ENCODE results near the gene LMO1.

LMO1 gene

GRCh38 chr11:8229299-8230177 is 34.1 kb downstream of the LMO1 start:
- TF ChIP-seq, protein P1, sequence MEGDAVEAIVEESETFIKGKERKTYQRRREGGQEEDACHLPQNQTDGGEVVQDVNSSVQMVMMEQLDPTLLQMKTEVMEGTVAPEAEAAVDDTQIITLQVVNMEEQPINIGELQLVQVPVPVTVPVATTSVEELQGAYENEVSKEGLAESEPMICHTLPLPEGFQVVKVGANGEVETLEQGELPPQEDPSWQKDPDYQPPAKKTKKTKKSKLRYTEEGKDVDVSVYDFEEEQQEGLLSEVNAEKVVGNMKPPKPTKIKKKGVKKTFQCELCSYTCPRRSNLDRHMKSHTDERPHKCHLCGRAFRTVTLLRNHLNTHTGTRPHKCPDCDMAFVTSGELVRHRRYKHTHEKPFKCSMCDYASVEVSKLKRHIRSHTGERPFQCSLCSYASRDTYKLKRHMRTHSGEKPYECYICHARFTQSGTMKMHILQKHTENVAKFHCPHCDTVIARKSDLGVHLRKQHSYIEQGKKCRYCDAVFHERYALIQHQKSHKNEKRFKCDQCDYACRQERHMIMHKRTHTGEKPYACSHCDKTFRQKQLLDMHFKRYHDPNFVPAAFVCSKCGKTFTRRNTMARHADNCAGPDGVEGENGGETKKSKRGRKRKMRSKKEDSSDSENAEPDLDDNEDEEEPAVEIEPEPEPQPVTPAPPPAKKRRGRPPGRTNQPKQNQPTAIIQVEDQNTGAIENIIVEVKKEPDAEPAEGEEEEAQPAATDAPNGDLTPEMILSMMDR (IDR thresholded peaks at IDR 0.05; ENCODE audit: low read length, missing control alignments) = no peak
- peak; percentile 21 for DNase-seq (ENCODE audit: low read depth)
- H3K4me3 ChIP-seq (replicated peaks; ENCODE audit: low read depth, low read length) = no peak overlapping the region

DNA sequence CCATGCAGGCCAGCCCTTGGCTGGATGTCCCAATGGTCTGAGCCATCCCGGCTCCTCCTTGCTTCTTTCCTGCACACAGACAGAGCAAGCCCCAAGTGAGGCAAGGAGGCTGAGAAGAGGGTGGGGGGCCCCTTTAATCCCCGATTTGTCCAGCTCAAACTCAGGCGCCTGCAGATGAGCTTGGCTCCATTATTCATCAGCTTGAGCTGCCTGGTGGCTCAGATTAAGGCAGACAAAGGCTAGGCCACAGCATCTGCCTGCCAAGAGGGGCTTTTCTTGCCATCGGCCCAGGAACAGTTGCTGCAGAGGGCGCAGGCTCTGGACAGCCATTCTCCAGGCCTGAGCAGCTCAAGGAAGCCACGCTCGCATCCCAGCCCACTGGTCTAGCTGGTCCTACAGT is 35.4 kb downstream of the LMO1 start:
- TF ChIP-seq, protein P1 (IDR thresholded peaks at IDR 0.05; ENCODE audit: low read length, missing control alignments) = no peak
- no peak for DNase-seq (ENCODE audit: low read depth)
- H3K4me3 ChIP-seq (replicated peaks; ENCODE audit: low read depth, low read length) = no peak overlapping the region

DNA sequence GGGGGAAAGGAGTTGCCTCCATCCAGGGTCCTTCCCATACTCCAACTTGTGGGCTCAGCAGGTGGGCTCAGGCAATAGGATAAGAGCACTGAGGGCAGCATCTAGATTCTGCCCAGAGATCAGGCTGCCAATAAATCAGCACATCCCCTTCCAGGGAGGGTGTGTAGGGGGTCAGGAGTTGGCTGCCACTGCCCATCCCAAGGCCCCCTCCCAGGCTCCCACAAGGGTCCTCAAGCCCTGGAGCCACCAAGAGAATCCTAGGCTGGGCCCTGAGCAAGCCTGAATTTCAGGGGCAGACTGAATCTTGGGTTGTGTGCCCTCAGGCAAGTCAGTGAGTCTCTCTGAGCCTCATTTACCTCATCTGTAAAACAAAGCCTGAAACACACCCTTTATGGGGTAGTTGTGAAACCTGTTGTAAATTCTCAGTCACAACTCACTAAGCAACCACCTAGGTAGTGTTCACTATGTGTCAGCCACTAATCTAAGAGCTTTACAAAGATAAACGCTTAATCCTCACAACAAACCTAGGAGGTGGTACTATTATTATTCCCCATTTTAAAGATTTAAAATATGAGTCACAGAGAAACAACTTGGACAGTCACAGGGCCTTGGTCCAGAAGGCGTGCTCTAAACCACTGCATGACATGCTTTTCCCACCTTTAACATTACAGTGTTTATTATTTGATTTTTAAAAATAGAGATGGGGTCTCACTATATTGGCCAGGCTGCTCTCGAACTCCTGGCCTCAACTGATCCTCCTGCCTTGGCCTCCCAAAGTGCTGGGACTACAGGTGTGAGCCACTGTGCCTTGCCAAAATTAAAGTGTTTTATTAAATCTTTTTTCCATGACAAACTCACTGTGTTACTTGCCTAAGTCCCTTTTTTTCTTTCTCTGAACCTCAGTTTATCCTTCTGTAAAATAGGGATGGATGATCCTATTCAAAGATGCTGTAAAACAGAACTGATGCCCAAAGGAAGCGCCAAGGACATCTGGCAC is 36.2 kb downstream of the LMO1 start:
- TF ChIP-seq, protein P1 (IDR thresholded peaks at IDR 0.05; ENCODE audit: low read length, missing control alignments) = no peak
- no peak for DNase-seq (ENCODE audit: low read depth)
- no peak overlapping the region for H3K4me3 ChIP-seq (replicated peaks; ENCODE audit: low read depth, low read length)

GRCh38 chr11:8225589-8226036 is 38.1 kb downstream of the LMO1 start:
- H3K4me3 ChIP-seq (replicated peaks; ENCODE audit: low read depth, low read length) = no peak overlapping the region
- TF ChIP-seq, protein P1 (IDR thresholded peaks at IDR 0.05; ENCODE audit: low read length, missing control alignments) = peak; percentile 83
- DNase-seq (ENCODE audit: low read depth) = peak; percentile 71

- DNase-seq (ENCODE audit: low read depth) = no peak
- TF ChIP-seq, protein P1 (IDR thresholded peaks at IDR 0.05; ENCODE audit: low read length, missing control alignments) = no peak
- no peak overlapping the region for H3K4me3 ChIP-seq (replicated peaks; ENCODE audit: low read depth, low read length)
Observed at GRCh38 chr11:8224711-8225110, 39.0 kb downstream of the LMO1 start.

GRCh38 chr11:8224161-8224591 is 39.5 kb downstream of the LMO1 start:
- TF ChIP-seq, protein P1 (IDR thresholded peaks at IDR 0.05; ENCODE audit: low read length, missing control alignments) = no peak
- no peak overlapping the region for H3K4me3 ChIP-seq (replicated peaks; ENCODE audit: low read depth, low read length)
- no peak for DNase-seq (ENCODE audit: low read depth)

Measured in fibroblast of pulmonary artery (primary cell).